ENCODE data around the gene HTRA1.

The HTRA1 gene

DNA sequence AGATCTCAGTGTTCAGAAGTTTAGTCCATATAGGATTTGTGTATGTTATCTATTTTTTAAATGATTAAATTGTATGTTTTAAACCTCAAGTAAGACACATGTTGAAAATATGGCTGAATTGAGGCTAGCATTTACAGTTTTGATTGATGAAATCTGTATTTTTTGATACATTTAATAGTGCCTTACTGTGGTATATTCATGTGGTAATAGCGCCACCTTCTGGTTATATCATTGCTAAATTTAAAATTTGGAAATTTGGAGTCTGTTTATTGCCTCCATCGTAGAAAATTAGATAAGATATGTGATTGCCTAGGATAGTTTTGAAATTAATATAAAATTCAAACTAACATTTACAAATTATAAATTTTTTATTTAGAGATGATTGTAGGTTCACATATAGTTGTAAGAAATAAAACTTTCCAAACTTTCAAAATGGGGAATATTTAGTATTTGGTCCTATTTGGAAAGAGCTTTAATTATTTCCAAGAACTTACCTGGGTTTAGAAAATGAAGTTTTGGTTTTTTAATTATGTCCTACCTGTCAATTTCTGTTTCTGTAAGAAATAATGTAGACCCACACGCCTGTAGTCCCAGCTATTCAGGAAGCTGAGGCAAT, 26.0 kb upstream of the HTRA1 start:
- TF ChIP-seq PPARA (CRISPR knock-in tag; IDR thresholded peaks at IDR 0.05; ENCODE audit: borderline replicate concordance) (no peak), ZNF8 (CRISPR knock-in tag; IDR thresholded peaks at IDR 0.05) (no peak), ZFP3 (CRISPR knock-in tag; IDR thresholded peaks at IDR 0.05) (no peak), SNAI2 (CRISPR knock-in tag; IDR thresholded peaks at IDR 0.05) (no peak), ZFP30 (CRISPR knock-in tag; IDR thresholded peaks at IDR 0.05) (no peak), ISL1 (CRISPR knock-in tag; IDR thresholded peaks at IDR 0.05) (no peak), ESRRG (CRISPR knock-in tag; IDR thresholded peaks at IDR 0.05) (no peak), TCF4 (CRISPR knock-in tag; IDR thresholded peaks at IDR 0.05; ENCODE audit: borderline replicate concordance) (no peak), ZC3H10 (CRISPR knock-in tag; IDR thresholded peaks at IDR 0.05) (no peak), ZNF70 (CRISPR knock-in tag; IDR thresholded peaks at IDR 0.05) (no peak), OSR1 (CRISPR knock-in tag; IDR thresholded peaks at IDR 0.05) (no peak), ZNF565 (CRISPR knock-in tag; conservative IDR thresholded peaks at IDR 0.05; ENCODE audit: low read depth) (no peak), ARNTL (CRISPR knock-in tag; IDR thresholded peaks at IDR 0.05; ENCODE audit: borderline replicate concordance, low read depth) (no peak), TOX (CRISPR knock-in tag; IDR thresholded peaks at IDR 0.05; ENCODE audit: borderline replicate concordance) (no peak)
- TF ChIP-seq, protein P1, sequence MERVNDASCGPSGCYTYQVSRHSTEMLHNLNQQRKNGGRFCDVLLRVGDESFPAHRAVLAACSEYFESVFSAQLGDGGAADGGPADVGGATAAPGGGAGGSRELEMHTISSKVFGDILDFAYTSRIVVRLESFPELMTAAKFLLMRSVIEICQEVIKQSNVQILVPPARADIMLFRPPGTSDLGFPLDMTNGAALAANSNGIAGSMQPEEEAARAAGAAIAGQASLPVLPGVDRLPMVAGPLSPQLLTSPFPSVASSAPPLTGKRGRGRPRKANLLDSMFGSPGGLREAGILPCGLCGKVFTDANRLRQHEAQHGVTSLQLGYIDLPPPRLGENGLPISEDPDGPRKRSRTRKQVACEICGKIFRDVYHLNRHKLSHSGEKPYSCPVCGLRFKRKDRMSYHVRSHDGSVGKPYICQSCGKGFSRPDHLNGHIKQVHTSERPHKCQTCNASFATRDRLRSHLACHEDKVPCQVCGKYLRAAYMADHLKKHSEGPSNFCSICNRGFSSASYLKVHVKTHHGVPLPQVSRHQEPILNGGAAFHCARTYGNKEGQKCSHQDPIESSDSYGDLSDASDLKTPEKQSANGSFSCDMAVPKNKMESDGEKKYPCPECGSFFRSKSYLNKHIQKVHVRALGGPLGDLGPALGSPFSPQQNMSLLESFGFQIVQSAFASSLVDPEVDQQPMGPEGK (CRISPR knock-in tag; IDR thresholded peaks at IDR 0.05; ENCODE audit: borderline replicate concordance), result no peak
- TF ChIP-seq, protein P2, sequence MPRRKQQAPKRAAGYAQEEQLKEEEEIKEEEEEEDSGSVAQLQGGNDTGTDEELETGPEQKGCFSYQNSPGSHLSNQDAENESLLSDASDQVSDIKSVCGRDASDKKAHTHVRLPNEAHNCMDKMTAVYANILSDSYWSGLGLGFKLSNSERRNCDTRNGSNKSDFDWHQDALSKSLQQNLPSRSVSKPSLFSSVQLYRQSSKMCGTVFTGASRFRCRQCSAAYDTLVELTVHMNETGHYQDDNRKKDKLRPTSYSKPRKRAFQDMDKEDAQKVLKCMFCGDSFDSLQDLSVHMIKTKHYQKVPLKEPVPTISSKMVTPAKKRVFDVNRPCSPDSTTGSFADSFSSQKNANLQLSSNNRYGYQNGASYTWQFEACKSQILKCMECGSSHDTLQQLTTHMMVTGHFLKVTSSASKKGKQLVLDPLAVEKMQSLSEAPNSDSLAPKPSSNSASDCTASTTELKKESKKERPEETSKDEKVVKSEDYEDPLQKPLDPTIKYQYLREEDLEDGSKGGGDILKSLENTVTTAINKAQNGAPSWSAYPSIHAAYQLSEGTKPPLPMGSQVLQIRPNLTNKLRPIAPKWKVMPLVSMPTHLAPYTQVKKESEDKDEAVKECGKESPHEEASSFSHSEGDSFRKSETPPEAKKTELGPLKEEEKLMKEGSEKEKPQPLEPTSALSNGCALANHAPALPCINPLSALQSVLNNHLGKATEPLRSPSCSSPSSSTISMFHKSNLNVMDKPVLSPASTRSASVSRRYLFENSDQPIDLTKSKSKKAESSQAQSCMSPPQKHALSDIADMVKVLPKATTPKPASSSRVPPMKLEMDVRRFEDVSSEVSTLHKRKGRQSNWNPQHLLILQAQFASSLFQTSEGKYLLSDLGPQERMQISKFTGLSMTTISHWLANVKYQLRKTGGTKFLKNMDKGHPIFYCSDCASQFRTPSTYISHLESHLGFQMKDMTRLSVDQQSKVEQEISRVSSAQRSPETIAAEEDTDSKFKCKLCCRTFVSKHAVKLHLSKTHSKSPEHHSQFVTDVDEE (CRISPR knock-in tag; IDR thresholded peaks at IDR 0.05), result no peak
- TF ChIP-seq, protein P3, sequence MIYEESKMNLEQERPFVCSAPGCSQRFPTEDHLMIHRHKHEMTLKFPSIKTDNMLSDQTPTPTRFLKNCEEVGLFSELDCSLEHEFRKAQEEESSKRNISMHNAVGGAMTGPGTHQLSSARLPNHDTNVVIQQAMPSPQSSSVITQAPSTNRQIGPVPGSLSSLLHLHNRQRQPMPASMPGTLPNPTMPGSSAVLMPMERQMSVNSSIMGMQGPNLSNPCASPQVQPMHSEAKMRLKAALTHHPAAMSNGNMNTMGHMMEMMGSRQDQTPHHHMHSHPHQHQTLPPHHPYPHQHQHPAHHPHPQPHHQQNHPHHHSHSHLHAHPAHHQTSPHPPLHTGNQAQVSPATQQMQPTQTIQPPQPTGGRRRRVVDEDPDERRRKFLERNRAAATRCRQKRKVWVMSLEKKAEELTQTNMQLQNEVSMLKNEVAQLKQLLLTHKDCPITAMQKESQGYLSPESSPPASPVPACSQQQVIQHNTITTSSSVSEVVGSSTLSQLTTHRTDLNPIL (CRISPR knock-in tag; IDR thresholded peaks at IDR 0.05; ENCODE audit: low read depth), result no peak
- peak; percentile 67; the same call in 2 of the 3 replicates for ATAC-seq

DNA sequence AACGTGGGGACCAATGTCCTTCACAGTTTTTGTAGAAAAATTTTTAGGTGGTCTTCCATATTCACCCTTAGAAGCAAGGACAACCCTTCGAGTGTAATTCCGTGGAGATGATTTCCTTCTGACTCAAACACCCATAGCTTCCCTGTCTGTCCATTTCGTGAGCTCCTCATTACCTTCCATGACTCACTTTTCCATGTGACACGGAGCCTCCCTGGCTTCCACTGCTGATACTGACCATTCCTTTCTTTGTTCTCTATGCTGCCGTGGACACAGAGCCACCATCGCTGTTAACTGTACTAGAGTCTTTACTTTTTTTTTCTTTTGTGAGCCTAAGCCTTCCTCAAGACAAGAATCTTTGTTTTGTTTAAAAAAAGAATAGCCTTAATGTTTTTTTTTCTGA, 19.4 kb upstream of the HTRA1 start:
- peak; percentile 88 for ATAC-seq
- no peak for TF ChIP-seq BACH2 (CRISPR knock-in tag; IDR thresholded peaks at IDR 0.05; ENCODE audit: borderline replicate concordance)

DNA sequence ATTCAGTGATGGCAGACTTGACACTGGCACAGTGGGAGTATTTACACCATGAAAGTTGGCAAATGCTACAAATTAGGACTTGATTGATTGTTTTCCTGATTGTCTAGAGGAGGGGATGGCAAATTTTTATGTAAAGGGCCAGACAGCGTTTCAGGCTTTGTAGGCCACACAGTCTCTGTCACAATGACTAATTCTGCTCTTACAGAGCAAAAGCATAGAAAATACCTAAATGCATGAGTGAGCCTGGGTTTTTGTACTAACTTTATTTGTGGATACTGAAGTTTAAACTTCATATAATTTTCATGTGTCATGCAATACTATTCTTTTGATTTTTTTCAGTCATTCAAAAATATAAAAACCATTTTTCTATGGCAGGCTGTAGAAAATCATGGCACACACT, 15.9 kb upstream of the HTRA1 start:
- ATAC-seq, result no peak
- TF ChIP-seq, protein P2 (CRISPR knock-in tag; IDR thresholded peaks at IDR 0.05), result no peak
- TF ChIP-seq CSDC2 (CRISPR knock-in tag; IDR thresholded peaks at IDR 0.05) (no peak), RARB (CRISPR knock-in tag; IDR thresholded peaks at IDR 0.05) (no peak), ZNF70 (CRISPR knock-in tag; IDR thresholded peaks at IDR 0.05) (no peak), ZFP30 (CRISPR knock-in tag; IDR thresholded peaks at IDR 0.05) (no peak), ARNTL (CRISPR knock-in tag; IDR thresholded peaks at IDR 0.05; ENCODE audit: borderline replicate concordance, low read depth) (no peak)
- TF ChIP-seq, protein P3 (CRISPR knock-in tag; IDR thresholded peaks at IDR 0.05; ENCODE audit: low read depth), result no peak

Measured in SK-N-SH treated with all-trans-retinoic acid at 6 μM for 48 hours (cell line).